Measurements from ENCODE around the gene PRSS36.

Gene PRSS36

DNA sequence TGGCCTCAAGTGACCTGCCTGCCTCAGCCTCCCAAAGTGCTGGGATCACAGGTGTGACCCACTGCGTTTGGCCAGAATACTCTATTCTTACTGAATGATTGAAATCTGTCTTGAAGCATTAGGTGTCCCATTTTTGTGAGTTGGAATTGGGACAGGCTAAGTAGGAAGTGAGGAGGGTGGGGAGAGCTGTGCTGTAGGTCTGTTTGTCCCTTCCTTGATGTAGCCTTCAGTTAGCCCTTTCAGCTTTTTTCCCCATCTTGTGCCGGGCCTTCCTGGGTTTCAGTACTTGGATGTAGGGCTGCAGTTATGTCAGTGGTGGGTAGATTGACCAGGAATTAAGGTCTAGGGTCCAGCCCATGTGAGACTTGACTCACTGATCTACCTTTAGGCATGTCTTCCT lies 44.0 kb upstream of the PRSS36 start:
- H3K4me3 ChIP-seq (ENCODE audit: low read depth, low read length): no peak overlapping the region
- DNase-seq (ENCODE audit: low read depth): no peak
- TF ChIP-seq, protein P1, sequence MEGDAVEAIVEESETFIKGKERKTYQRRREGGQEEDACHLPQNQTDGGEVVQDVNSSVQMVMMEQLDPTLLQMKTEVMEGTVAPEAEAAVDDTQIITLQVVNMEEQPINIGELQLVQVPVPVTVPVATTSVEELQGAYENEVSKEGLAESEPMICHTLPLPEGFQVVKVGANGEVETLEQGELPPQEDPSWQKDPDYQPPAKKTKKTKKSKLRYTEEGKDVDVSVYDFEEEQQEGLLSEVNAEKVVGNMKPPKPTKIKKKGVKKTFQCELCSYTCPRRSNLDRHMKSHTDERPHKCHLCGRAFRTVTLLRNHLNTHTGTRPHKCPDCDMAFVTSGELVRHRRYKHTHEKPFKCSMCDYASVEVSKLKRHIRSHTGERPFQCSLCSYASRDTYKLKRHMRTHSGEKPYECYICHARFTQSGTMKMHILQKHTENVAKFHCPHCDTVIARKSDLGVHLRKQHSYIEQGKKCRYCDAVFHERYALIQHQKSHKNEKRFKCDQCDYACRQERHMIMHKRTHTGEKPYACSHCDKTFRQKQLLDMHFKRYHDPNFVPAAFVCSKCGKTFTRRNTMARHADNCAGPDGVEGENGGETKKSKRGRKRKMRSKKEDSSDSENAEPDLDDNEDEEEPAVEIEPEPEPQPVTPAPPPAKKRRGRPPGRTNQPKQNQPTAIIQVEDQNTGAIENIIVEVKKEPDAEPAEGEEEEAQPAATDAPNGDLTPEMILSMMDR (IDR thresholded peaks at IDR 0.05; ENCODE audit: insufficient read depth, low read depth, low read length, missing control alignments): no peak

DNA sequence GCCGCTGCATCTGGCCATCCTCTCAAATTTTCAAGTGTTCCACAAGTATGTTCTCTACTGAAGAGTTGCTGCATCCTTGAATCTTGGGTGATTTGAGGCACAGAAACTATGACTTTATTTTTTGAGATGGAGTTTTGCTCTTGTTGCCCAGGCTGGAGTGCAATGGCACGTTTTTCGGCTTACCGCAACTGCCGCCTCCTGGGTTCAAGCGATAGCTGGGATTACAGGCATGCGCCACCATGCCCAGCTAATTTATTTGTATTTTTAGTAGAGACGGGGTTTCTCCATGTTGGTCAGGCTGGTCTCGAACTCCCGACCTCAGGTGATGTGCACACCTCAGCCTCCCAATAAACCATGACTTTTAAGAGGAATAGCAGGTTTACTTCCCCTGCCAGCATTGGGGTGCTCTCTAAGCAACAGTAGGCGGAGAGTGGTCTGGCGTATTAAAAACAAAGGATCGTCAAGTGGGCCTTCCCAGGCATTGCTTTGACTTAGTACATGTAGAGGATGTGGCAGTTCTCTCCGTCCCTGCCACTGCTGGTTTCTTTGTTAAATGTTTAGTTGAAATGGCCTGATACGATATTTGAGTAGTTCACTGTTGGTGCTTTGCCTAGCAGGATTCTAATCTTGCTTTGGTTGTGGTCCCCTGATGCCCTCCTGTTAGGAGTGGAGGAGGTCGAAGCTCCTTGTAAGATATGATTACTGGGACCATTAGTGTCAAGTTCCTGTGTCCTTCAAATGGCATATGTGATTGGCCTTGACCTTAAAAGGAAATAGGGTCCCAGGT lies 43.2 kb upstream of the PRSS36 start:
- no peak for DNase-seq (ENCODE audit: low read depth)
- TF ChIP-seq, protein P1 (IDR thresholded peaks at IDR 0.05; ENCODE audit: insufficient read depth, low read depth, low read length, missing control alignments): no peak
- H3K4me3 ChIP-seq (ENCODE audit: low read depth, low read length): no peak overlapping the region

- no peak for DNase-seq (ENCODE audit: low read depth)
- H3K4me3 ChIP-seq (ENCODE audit: low read depth, low read length): no peak overlapping the region
- TF ChIP-seq, protein P1 (IDR thresholded peaks at IDR 0.05; ENCODE audit: insufficient read depth, low read depth, low read length, missing control alignments): no peak
Measured at GRCh38 chr16:31191697-31192428, 42.0 kb upstream of the PRSS36 start.

DNA sequence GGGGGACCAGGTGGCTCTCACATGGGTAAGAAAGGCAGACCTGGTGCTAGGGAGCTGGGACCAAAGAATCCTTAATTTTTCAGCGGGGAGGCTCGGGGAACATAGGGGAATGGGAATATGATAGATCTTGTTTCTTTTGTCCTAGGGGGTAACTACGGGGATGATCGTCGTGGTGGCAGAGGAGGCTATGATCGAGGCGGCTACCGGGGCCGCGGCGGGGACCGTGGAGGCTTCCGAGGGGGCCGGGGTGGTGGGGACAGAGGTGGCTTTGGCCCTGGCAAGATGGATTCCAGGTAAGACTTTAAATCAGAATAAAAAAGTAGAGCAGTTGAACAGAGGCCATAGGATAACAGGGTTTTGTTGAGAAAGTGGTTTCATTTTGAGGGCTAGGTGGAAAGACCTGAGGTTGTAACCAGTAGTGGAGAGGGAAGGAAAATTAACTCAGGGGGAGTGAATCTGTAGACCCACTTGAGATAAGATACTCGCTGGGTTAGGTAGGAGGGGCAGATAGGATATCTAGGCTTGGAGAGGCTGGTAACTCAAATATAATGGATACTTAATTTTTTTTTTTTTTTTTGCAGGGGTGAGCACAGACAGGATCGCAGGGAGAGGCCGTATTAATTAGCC lies 41.1 kb upstream of the PRSS36 start:
- H3K4me3 ChIP-seq (ENCODE audit: low read depth, low read length): no peak overlapping the region
- no peak for DNase-seq (ENCODE audit: low read depth)
- TF ChIP-seq, protein P1 (IDR thresholded peaks at IDR 0.05; ENCODE audit: insufficient read depth, low read depth, low read length, missing control alignments): no peak

DNA sequence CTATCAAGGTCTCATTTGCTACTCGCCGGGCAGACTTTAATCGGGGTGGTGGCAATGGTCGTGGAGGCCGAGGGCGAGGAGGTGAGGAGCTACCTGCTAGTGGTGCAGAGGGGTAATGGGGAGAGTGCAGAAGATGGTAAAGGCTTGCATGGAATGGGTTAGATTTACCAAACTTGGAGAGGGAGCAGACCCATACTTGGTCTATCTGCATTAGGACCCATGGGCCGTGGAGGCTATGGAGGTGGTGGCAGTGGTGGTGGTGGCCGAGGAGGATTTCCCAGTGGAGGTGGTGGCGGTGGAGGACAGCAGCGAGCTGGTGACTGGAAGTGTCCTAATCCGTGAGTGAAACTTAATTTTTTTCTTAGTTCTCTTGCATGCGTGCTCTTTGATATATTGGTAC lies 40.2 kb upstream of the PRSS36 start:
- no peak overlapping the region for H3K4me3 ChIP-seq (ENCODE audit: low read depth, low read length)
- TF ChIP-seq, protein P1 (IDR thresholded peaks at IDR 0.05; ENCODE audit: insufficient read depth, low read depth, low read length, missing control alignments): no peak
- no peak for DNase-seq (ENCODE audit: low read depth)

DNA sequence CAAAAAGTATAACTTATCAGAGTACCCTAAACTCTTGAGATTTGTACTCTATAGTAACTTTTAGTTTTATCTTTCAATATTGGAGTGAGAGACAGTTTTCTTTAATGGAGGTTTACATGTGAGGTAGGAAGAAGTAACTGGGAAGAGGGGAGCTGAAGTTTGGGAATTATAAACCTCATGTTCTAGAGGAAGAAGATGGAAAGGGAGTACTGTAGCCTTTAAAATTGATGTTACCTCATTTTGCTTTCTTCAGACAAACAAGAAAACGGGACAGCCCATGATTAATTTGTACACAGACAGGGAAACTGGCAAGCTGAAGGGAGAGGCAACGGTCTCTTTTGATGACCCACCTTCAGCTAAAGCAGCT lies 39.5 kb upstream of the PRSS36 start:
- DNase-seq (ENCODE audit: low read depth): no peak
- no peak overlapping the region for H3K4me3 ChIP-seq (ENCODE audit: low read depth, low read length)
- TF ChIP-seq, protein P1 (IDR thresholded peaks at IDR 0.05; ENCODE audit: insufficient read depth, low read depth, low read length, missing control alignments): no peak

Data from GM12865 (cell line).